GM23248 (cell line): ENCODE results near the gene ZNRF1. TPM values are rescaled to one million over a fixed set of nuclear protein-coding genes. Genes with fewer than 3 reads are reported as not detected.

Experiments
- DNase-seq: peaks from one replicate; pipeline ENCODE4 v3.0.0-alpha.2; 2015
- H2AFZ ChIP-seq: fragments of 200-600 bp; sonication (generic); 2 replicates; pipeline ENCODE4 v1.6.1; 2016; ENCODE audit warnings: antibody characterized with exemption
- H3F3A ChIP-seq: fragments of 200-600 bp; sonication (generic); 2 replicates; pipeline ENCODE4 v1.6.1; 2016; ENCODE audit warnings: mild to moderate bottlenecking, antibody characterized with exemption, mixed run types; ENCODE audit not compliant: insufficient read depth
- H3K27ac ChIP-seq: fragments of 200-600 bp; sonication (generic); 2 replicates; pipeline ENCODE4 v1.5.1; 2016; ENCODE audit warnings: mild to moderate bottlenecking
- H3K27me3 ChIP-seq: fragments of 200-600 bp; sonication (generic); replicated peaks from 2 replicates; pipeline ENCODE4 v1.6.1; 2016; ENCODE audit warnings: mild to moderate bottlenecking; ENCODE audit not compliant: insufficient read depth
- H3K36me3 ChIP-seq: fragments of 200-600 bp; sonication (generic); 2 replicates; pipeline ENCODE4 v1.6.1; 2016; ENCODE audit warnings: low read depth, mild to moderate bottlenecking
- H3K4me1 ChIP-seq: fragments of 200-600 bp; sonication (generic); 2 replicates; pipeline ENCODE4 v1.6.1; 2016; ENCODE audit warnings: mild to moderate bottlenecking; ENCODE audit not compliant: insufficient read depth
- H3K4me2 ChIP-seq: fragments of 200-600 bp; sonication (generic); one replicate; pipeline ENCODE4 v1.6.1; 2016; ENCODE audit warnings: mild to moderate bottlenecking; ENCODE audit not compliant: unreplicated experiment
- H3K4me3 ChIP-seq: fragments of 200-600 bp; sonication (generic); 2 replicates; pipeline ENCODE4 v1.5.1; 2016; ENCODE audit warnings: mild to moderate bottlenecking
- H3K79me2 ChIP-seq: fragments of 200-600 bp; sonication (generic); 2 replicates; pipeline ENCODE4 v1.6.1; 2016; ENCODE audit warnings: mild to moderate bottlenecking; ENCODE audit not compliant: insufficient read depth
- H3K9ac ChIP-seq: fragments of 200-600 bp; sonication (generic); 2 replicates; pipeline ENCODE4 v1.6.1; 2016; ENCODE audit warnings: mild to moderate bottlenecking
- H3K9me2 ChIP-seq: fragments of 200-600 bp; sonication (generic); 2 replicates; pipeline ENCODE4 v1.6.1; 2016; ENCODE audit warnings: mixed run types, mild to moderate bottlenecking, moderate library complexity; ENCODE audit not compliant: insufficient read depth
- H3K9me3 ChIP-seq: fragments of 200-600 bp; sonication (generic); one replicate; pipeline ENCODE4 v1.6.1; 2017; ENCODE audit warnings: low read depth
- H4K20me1 ChIP-seq: fragments of 200-600 bp; sonication (generic); 2 replicates; pipeline ENCODE4 v1.6.0; 2016; ENCODE audit not compliant: insufficient read depth
- EZH2 ChIP-seq: fragments of 200-600 bp; sonication (generic); IDR thresholded peaks from 2 replicates; pipeline ENCODE4 v1.6.1; 2018; ENCODE audit warnings: antibody characterized with exemption, mild to moderate bottlenecking; ENCODE audit not compliant: insufficient read depth, poor library complexity, severe bottlenecking
- EZH2phosphoT487 ChIP-seq: fragments of 200-600 bp; sonication (generic); IDR thresholded peaks from 2 replicates; pipeline ENCODE4 v1.6.1; 2018; ENCODE audit warnings: antibody characterized with exemption, moderate library complexity, mild to moderate bottlenecking, low read depth; ENCODE audit not compliant: insufficient read depth
- WGBS, 2 experiments: methylation state at CpG; one replicate each; pipeline ENCODE4 v1.1.6; 2015 to 2017; ENCODE audit warnings: low lambda C conversion rate in 2 of 2, low coverage in 1 of 2; ENCODE audit errors: missing lambda C conversion rate in 2 of 2; 5-methylcytosine and 5-hydroxymethylcytosine counted together
- in situ Hi-C: fragments of 300-500 bp; cut with MboI; formaldehyde crosslinking; loops from 2 replicates; pipeline ENCODE4 v1.15.0; 2020
- polyA plus RNA-seq: library from polyadenylated mRNA; unstranded; fragments of >200 nt; fragmentation: Nextera tagmentation; extraction: Ambion mirVana; gene quantifications from 2 replicates; pipeline ENCODE4 v1.2.1, GENCODE V29; 2016
- total RNA-seq: library from RNA; depleted of rRNA; stranded (reverse); fragments of >200 nt; shearing (Covaris generic); gene quantifications from 2 replicates; pipeline ENCODE4 v1.2.3, GENCODE V29; 2014

The ZNRF1 gene
- total and polyA plus RNA-seq, 2 experiments from 2014 or later, result 7.1 to 17.2 TPM

DNA sequence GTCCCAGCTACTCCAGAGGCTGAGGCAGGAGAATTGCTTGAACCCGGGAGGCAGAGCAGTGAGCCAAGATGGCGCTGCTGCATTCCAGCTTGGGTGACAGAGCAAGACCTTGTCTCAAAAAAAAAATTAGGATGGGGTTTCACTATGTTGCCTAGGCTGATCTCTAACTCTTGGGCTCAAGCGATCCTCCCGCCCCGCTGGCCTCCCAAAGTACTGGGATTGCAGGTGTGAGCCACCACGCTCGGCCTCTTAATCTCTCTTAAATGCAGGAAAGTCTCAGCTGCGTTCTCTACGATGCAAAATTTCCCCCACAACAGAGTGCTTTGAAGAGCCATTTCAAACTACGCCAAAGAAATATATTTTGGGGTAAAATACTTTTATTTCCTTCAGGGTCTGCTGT lies 8.0 kb upstream of the ZNRF1 start:
- WGBS, 2 experiments, result 87 to 89% methylated on average over 10 of the region's 10 CpGs
- no peak for DNase-seq
- in situ Hi-C loops, result no loop called here

DNA sequence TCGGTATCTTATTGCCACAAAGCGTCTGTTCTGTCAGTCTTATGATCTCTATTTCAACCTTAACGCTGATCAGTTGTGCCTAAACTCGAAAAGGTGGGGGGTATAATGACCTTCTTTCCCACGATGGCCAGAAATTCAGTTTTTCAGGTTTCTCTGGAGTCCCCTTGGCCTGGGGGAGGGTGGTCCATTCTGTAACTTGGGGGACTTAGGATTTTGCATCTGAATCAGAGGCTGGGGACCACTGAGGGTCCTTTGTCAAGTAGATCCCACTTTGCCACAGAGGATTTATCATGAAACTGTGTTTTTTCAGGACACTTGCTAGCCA lies 7.6 kb upstream of the ZNRF1 start:
- Histone ChIP-seq H3K4me3 (no peak overlapping the region), H3K4me2 (no peak overlapping the region), H3K9me2 (no peaks in the 10 kb centered on the region), H3K79me2 (no peaks in the 10 kb centered on the region), H3K9ac (no peak overlapping the region), H4K20me1 (no peaks in the 10 kb centered on the region), H3K27ac (no peak overlapping the region), H3K27me3 (no peaks in the 10 kb centered on the region), H3K4me1 (no peaks in the 10 kb centered on the region), H3F3A (no peaks in the 10 kb centered on the region), H2AFZ (no peak overlapping the region), H3K9me3 (no peaks in the 10 kb centered on the region), H3K36me3 (no peaks in the 10 kb centered on the region)
- TF ChIP-seq EZH2 (no peak), EZH2phosphoT487 (no peak)
- DNase-seq, result no peak
- 68 to 72% methylated on average over 5 of the region's 5 CpGs for WGBS, 2 experiments
- in situ Hi-C loops, result no loop called here

More for the DNA sequence above, 8.0 kb upstream of the ZNRF1 start:
- H3K9ac ChIP-seq, result no peak overlapping the region
- no peak overlapping the region for H3K4me2 ChIP-seq
- H3K4me1 ChIP-seq, result no peaks in the 10 kb centered on the region
- H3K27me3 ChIP-seq, result no peaks in the 10 kb centered on the region
- H3F3A ChIP-seq, result no peaks in the 10 kb centered on the region
- no peaks in the 10 kb centered on the region for H3K9me3 ChIP-seq
- no peaks in the 10 kb centered on the region for H3K9me2 ChIP-seq
- no peak overlapping the region for H3K4me3 ChIP-seq
- H3K79me2 ChIP-seq, result no peaks in the 10 kb centered on the region
- no peak overlapping the region for H2AFZ ChIP-seq
- H3K27ac ChIP-seq, result no peak overlapping the region
- H4K20me1 ChIP-seq, result no peaks in the 10 kb centered on the region
- no peaks in the 10 kb centered on the region for H3K36me3 ChIP-seq
- no peak for TF ChIP-seq EZH2
- TF ChIP-seq EZH2phosphoT487, result no peak

DNA sequence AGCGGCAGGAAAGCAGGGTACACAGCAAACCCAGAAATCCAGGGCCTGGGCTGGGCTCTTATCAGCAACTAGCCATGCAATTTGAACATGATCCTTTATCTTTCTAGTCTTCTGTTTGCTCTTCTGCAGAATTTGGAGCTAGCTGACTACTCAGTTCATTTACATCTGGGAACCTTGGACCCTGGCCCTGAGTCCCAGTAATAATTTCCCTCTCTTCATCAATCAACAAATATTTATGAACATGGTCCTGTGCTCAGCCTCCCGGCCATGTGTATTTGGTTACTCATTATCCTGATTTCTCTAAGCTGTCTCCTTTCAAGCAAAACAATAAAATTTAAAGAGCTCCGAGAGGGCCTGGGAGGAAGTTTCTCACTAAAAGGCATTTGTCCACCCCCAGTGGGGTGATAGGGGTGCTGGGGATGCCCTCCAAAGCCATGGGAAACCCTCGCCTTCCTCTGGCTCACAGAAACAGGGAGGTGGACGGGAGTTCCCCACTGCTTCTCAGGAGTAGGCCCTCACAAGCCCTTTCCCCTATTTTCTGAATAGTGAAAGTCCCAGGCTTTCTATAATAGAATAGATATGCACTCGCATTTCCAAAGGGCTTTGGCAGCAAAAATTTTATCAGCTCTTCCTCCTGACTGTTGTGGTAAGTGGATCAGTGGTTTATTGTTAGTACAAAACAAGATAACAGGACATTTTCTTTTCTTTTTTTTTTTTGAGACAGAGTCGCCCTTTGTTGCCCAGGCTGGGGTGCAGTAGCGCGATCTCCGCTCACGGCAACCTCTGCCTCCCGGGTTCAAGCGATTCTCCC lies 7.0 kb upstream of the ZNRF1 start:
- TF ChIP-seq EZH2phosphoT487, result no peak

DNA sequence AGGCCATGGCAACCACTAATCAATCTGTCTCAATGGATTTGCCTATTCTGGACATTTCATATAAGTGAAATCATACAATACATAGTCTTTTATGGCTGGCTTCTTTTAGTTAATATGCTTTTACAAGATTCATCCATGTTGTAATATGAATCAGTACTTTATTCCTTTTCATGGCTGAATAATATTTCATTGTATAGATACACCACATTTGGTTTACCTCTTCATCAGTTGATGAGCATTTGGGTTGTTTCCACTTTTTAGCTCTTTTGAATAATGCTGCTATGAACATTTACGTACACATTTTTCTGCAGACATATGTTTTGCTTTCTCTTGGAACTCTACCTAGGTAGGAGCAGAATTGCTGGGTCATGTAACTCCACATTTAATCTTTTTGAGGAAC lies 2.8 kb upstream of the ZNRF1 start:
- no peaks in the 10 kb centered on the region for H3K9me3 ChIP-seq
- TF ChIP-seq EZH2 (no peak), EZH2phosphoT487 (no peak)
- in situ Hi-C loops, result no loop called here
- no peaks in the 10 kb centered on the region for H3K9me2 ChIP-seq
- DNase-seq, result no peak
- H3K4me3 ChIP-seq, result no peak overlapping the region
- no peak overlapping the region for H3K27ac ChIP-seq
- H3K9ac ChIP-seq, result no peak overlapping the region
- no peak overlapping the region for H2AFZ ChIP-seq
- no peaks in the 10 kb centered on the region for H4K20me1 ChIP-seq
- WGBS, 2 experiments, result 44 to 67% methylated on average over 1 of the region's 1 CpG
- H3F3A ChIP-seq, result peaks cover 13% of the 10 kb centered on the region; the same call in 1 of the 2 replicates
- H3K27me3 ChIP-seq, result no peaks in the 10 kb centered on the region
- H3K4me2 ChIP-seq, result no peak overlapping the region
- H3K79me2 ChIP-seq, result peaks cover 13% of the 10 kb centered on the region
- no peaks in the 10 kb centered on the region for H3K36me3 ChIP-seq
- peaks cover 8% of the 10 kb centered on the region; the same call in 1 of the 2 replicates for H3K4me1 ChIP-seq

More for the DNA sequence above, 7.0 kb upstream of the ZNRF1 start:
- no peaks in the 10 kb centered on the region for H3K4me1 ChIP-seq
- no peaks in the 10 kb centered on the region for H3K9me2 ChIP-seq
- 69 to 72% methylated on average over 13 of the region's 13 CpGs for WGBS, 2 experiments
- no peaks in the 10 kb centered on the region for H3K36me3 ChIP-seq
- in situ Hi-C loops, result no loop called here
- no peaks in the 10 kb centered on the region for H3K79me2 ChIP-seq
- no peak for DNase-seq
- H3K27me3 ChIP-seq, result no peaks in the 10 kb centered on the region
- H3K4me2 ChIP-seq, result no peak overlapping the region
- no peak overlapping the region for H3K4me3 ChIP-seq
- no peaks in the 10 kb centered on the region for H3F3A ChIP-seq
- no peak overlapping the region for H2AFZ ChIP-seq
- no peaks in the 10 kb centered on the region for H4K20me1 ChIP-seq
- H3K9me3 ChIP-seq, result no peaks in the 10 kb centered on the region
- H3K9ac ChIP-seq, result no peak overlapping the region
- no peak overlapping the region for H3K27ac ChIP-seq
